Cardiac fibroblast (primary cell): Measurements from ENCODE around the gene CST6.
"Not testable (repeated sequence)": the region's sequence is repeated elsewhere in the genome, so short reads cannot be mapped to it uniquely, and the experiment has no call there.

ENCODE experiments used
- DNase-seq, 2 donors: peaks; one replicate each; pipeline versions ENCODE4 v3.0.0 to v3.0.0-alpha.2; 2010; ENCODE audit warnings: low read depth in 2 of 2
- H3K4me3 ChIP-seq, 2 donors: replicated peaks in 1 of 2; 1 replicate in 1 of 2; 2 replicates in 1 of 2; pipeline ENCODE4 v1.5.1; 2011; ENCODE audit warnings: low read depth in 2 of 2, low read length in 2 of 2, mild to moderate bottlenecking in 2 of 2, moderate library complexity in 1 of 2
- CTCF ChIP-seq: IDR thresholded peaks from one replicate; pipeline ENCODE4 v1.5.1; 2011; ENCODE audit warnings: low read depth, mild to moderate bottlenecking, low read length, inconsistent platforms

Gene CST6

GRCh38 chr11:66015936-66016792 is 4.4 kb downstream of the CST6 start:
- no peak for DNase-seq
- no peak for TF ChIP-seq CTCF
- no peak overlapping the region for H3K4me3 ChIP-seq

- no peak overlapping the region for H3K4me3 ChIP-seq
- no peak for TF ChIP-seq CTCF
- no peak for DNase-seq
These were observed 5.0 kb downstream of the CST6 start for GRCh38 chr11:66016793-66017177.

- no peak for DNase-seq
- no peak for TF ChIP-seq CTCF
- H3K4me3 ChIP-seq = no peak overlapping the region
These were observed 5.5 kb downstream of the CST6 start for GRCh38 chr11:66017321-66017720.

- TF ChIP-seq CTCF = no peak
- no peak overlapping the region for H3K4me3 ChIP-seq
- DNase-seq = no peak
These were observed 8.4 kb downstream of the CST6 start for GRCh38 chr11:66020212-66020611.

GRCh38 chr11:66020618-66021357 is 9.0 kb downstream of the CST6 start:
- no peak for TF ChIP-seq CTCF
- H3K4me3 ChIP-seq = no peak overlapping the region
- DNase-seq = peak; percentile 69 to 74

GRCh38 chr11:66022401-66023185 is 10.8 kb downstream of the CST6 start:
- DNase-seq = peak; percentile 68 to 69
- peak; percentile 95 for TF ChIP-seq CTCF
- H3K4me3 ChIP-seq = peak overlapping the region in 1 of 2 donors; percentile 7

- not testable (repeated sequence) for DNase-seq, H3K4me3 ChIP-seq
These were observed 11.3 kb downstream of the CST6 start for GRCh38 chr11:66023186-66023440.
